ENCODE data around the gene RIMBP2. TPM values are rescaled to one million over a fixed set of nuclear protein-coding genes. Genes with fewer than 3 reads are reported as not detected.

RIMBP2 gene
- polyA plus RNA-seq, 1 donor (not counting 4 experiments of a cell fraction or from before 2014, with no cell fraction given): 0.16 TPM

DNA sequence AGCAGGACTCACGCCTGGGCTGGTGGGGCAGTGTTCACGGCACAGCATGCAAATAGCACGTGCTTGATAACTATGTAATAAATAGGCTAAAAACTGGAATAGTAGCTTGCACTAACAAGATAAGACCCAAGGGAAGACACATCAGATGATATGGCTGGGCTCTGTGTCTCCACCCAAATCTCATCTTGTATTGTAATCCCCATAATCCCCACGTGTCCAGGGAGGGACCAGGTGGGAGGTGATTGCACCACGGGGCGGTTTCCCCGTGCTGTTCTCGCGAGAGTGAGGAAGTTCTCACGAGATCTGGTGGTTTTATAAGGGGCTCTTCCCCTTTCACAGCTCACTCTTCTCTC, 46.9 kb downstream of the RIMBP2 start:
- H2AFZ ChIP-seq (ENCODE audit: control insufficient read depth, low read length): no peak overlapping the region
- no peaks in the 10 kb centered on the region for H4K20me1 ChIP-seq (ENCODE audit: control insufficient read depth, extremely low read depth, insufficient read depth, low read length)
- no peak overlapping the region for H3K4me2 ChIP-seq (ENCODE audit: control insufficient read depth, extremely low read depth, insufficient read depth, low read depth, low read length)
- no peaks in the 10 kb centered on the region for H3K79me2 ChIP-seq (ENCODE audit: control insufficient read depth, insufficient read depth, low read length)
- no peak overlapping the region for H3K4me3 ChIP-seq (ENCODE audit: control insufficient read depth in 2 of 3, extremely low read depth in 1 of 3, insufficient read depth in 2 of 3, low read depth in 1 of 3, low read length in 3 of 3)
- no peaks in the 10 kb centered on the region for H3K9me1 ChIP-seq (ENCODE audit: control insufficient read depth, extremely low read depth, insufficient read depth, low read length)
- H3K27ac ChIP-seq (ENCODE audit: control insufficient read depth, insufficient read depth, low read length): no peak overlapping the region
- no peaks in the 10 kb centered on the region for H3K36me3 ChIP-seq (ENCODE audit: control insufficient read depth in 2 of 2, extremely low read depth in 1 of 2, insufficient read depth in 2 of 2, low read length in 2 of 2)
- no peaks in the 10 kb centered on the region for H3K27me3 ChIP-seq (ENCODE audit: control insufficient read depth, extremely low read depth, insufficient read depth, low read length)
- TF ChIP-seq, protein P1, sequence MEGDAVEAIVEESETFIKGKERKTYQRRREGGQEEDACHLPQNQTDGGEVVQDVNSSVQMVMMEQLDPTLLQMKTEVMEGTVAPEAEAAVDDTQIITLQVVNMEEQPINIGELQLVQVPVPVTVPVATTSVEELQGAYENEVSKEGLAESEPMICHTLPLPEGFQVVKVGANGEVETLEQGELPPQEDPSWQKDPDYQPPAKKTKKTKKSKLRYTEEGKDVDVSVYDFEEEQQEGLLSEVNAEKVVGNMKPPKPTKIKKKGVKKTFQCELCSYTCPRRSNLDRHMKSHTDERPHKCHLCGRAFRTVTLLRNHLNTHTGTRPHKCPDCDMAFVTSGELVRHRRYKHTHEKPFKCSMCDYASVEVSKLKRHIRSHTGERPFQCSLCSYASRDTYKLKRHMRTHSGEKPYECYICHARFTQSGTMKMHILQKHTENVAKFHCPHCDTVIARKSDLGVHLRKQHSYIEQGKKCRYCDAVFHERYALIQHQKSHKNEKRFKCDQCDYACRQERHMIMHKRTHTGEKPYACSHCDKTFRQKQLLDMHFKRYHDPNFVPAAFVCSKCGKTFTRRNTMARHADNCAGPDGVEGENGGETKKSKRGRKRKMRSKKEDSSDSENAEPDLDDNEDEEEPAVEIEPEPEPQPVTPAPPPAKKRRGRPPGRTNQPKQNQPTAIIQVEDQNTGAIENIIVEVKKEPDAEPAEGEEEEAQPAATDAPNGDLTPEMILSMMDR (optimal IDR thresholded peaks at IDR 0.05 in 1 of 3, IDR thresholded peaks at IDR 0.05 in 1 of 3, conservative IDR thresholded peaks at IDR 0.05 in 1 of 3; ENCODE audit: extremely low read depth in 1 of 3, insufficient read depth in 2 of 3, low read length in 3 of 3): no peak
- TF ChIP-seq EZH2 (IDR thresholded peaks at IDR 0.05; ENCODE audit: low read length): no peak
- H3K4me1 ChIP-seq (ENCODE audit: control insufficient read depth, extremely low read depth, insufficient read depth, low read length): peaks cover 11% of the 10 kb centered on the region
- FAIRE-seq (no peak), DNase-seq (ENCODE audit: low read depth, low spot score) (no peak)
- H3K9ac ChIP-seq (ENCODE audit: control insufficient read depth, extremely low read depth, insufficient read depth, low read length): no peak overlapping the region
- dilution Hi-C loops (cut with MboI; ENCODE audit: extremely low pct_ligation_motif_present, low sequenced_read_pairs): no loop called here
- H3K9me3 ChIP-seq (ENCODE audit: control insufficient read depth, low read depth, low read length): peaks cover 10% of the 10 kb centered on the region

DNA sequence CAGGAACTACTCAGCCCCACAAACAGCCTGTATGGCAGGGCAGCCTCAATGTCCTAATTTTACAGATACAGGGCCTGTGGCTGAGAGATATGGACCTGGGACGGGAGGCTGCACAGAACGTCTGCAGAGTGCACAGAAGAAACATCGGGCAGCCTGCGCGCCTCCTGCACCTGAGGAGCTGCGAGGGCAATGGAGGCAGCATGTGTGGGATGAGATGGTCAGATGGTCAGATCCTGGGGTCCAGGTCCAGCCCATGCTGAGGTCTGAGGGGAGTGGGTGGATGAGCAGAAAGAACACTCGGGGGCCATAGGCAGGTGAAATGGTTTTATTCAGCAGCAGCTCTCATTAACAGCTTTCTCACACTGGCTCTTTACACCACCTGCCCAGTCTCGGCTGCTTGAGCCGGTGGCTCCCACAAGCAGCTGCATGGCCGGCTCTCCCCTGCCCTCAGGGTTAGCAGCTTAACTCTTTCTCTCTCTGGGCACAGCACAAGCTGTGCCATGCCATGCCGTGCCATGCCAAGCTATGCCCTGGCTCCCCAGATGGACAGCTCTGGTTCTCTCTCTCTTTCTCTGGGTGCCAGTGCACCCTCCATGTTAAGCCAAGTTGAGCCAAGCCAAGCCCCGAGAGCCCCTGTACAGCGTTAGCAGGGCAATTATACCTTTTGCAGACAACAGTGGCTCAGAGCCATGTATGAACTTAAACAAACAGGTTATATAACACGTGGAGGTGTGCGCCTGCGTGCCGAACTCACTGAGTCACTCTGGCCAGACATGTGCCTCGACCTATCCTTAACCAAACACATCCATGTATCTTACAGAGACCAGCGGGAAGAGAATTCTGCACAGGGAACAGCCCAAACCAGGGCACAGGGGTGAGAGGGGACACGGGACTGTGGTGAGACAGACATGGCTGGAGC, 47.6 kb downstream of the RIMBP2 start:
- H2AFZ ChIP-seq (ENCODE audit: control insufficient read depth, low read length): no peak overlapping the region
- no peaks in the 10 kb centered on the region for H4K20me1 ChIP-seq (ENCODE audit: control insufficient read depth, extremely low read depth, insufficient read depth, low read length)
- TF ChIP-seq, protein P1 (optimal IDR thresholded peaks at IDR 0.05 in 1 of 3, IDR thresholded peaks at IDR 0.05 in 1 of 3, conservative IDR thresholded peaks at IDR 0.05 in 1 of 3; ENCODE audit: extremely low read depth in 1 of 3, insufficient read depth in 2 of 3, low read length in 3 of 3): no peak
- no peak for TF ChIP-seq EZH2 (IDR thresholded peaks at IDR 0.05; ENCODE audit: low read length)
- FAIRE-seq: no peak
- H3K4me2 ChIP-seq (ENCODE audit: control insufficient read depth, extremely low read depth, insufficient read depth, low read depth, low read length): no peak overlapping the region
- no peak for DNase-seq (ENCODE audit: low read depth, low spot score)
- H3K4me1 ChIP-seq (ENCODE audit: control insufficient read depth, extremely low read depth, insufficient read depth, low read length): peaks cover 11% of the 10 kb centered on the region
- H3K9me1 ChIP-seq (ENCODE audit: control insufficient read depth, extremely low read depth, insufficient read depth, low read length): no peaks in the 10 kb centered on the region
- H3K9me3 ChIP-seq (ENCODE audit: control insufficient read depth, low read depth, low read length): peaks cover 8% of the 10 kb centered on the region
- dilution Hi-C loops (cut with MboI; ENCODE audit: extremely low pct_ligation_motif_present, low sequenced_read_pairs): no loop called here
- H3K27ac ChIP-seq (ENCODE audit: control insufficient read depth, insufficient read depth, low read length): no peak overlapping the region
- no peaks in the 10 kb centered on the region for H3K36me3 ChIP-seq (ENCODE audit: control insufficient read depth in 2 of 2, extremely low read depth in 1 of 2, insufficient read depth in 2 of 2, low read length in 2 of 2)
- no peak overlapping the region for H3K9ac ChIP-seq (ENCODE audit: control insufficient read depth, extremely low read depth, insufficient read depth, low read length)
- no peak overlapping the region for H3K4me3 ChIP-seq (ENCODE audit: control insufficient read depth in 2 of 3, extremely low read depth in 1 of 3, insufficient read depth in 2 of 3, low read depth in 1 of 3, low read length in 3 of 3)
- H3K27me3 ChIP-seq (ENCODE audit: control insufficient read depth, extremely low read depth, insufficient read depth, low read length): no peaks in the 10 kb centered on the region
- H3K79me2 ChIP-seq (ENCODE audit: control insufficient read depth, insufficient read depth, low read length): no peaks in the 10 kb centered on the region
